ENCODE measurements around the gene ZBTB20.

The ZBTB20 gene

DNA sequence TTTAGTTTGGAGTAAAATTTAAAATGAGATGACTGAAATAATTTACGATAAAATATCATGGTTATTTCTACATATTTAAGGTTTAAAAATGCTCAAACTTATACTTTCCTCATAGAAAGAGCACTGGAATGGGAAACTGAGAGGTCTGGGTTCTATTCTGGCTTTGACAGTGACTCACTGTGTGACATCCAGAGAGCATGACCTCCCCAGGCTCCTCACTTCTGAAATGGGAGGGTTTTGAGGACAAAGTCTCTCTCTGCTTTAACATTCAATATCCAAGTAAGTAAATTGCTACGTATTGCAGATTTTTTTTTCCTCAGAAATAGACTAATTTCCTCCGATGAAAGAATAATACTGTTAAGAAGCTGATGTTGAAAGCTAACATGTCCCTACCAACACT lies 618.6 kb downstream of the ZBTB20 start:
- H3K4me1 ChIP-seq (ENCODE audit: control insufficient read depth, low read depth, low read length), result no peaks in the 10 kb centered on the region
- no peak overlapping the region for H3K23ac ChIP-seq (ENCODE audit: low read length)
- no peak overlapping the region for H3K56ac ChIP-seq (ENCODE audit: low read length)
- H3K9ac ChIP-seq (ENCODE audit: low read length), result no peak overlapping the region
- H3K18ac ChIP-seq (ENCODE audit: low read length), result no peak overlapping the region
- H2BK15ac ChIP-seq (replicated peaks; ENCODE audit: low read depth), result no peak overlapping the region
- H3K36me3 ChIP-seq (ENCODE audit: control insufficient read depth, insufficient read depth, low read length), result no peaks in the 10 kb centered on the region
- no peak overlapping the region for H3K27ac ChIP-seq (ENCODE audit: low read depth, low read length)
- H4K5ac ChIP-seq (ENCODE audit: low read length), result no peak overlapping the region
- no peak overlapping the region for H3K4ac ChIP-seq (ENCODE audit: low read depth, low read length)
- H3K27me3 ChIP-seq (ENCODE audit: insufficient read depth, low read length, poor library complexity), result no peaks in the 10 kb centered on the region
- H3K4me3 ChIP-seq (ENCODE audit: low read length), result no peak overlapping the region
- no peak overlapping the region for H3K4me2 ChIP-seq (ENCODE audit: low read length)
- H4K8ac ChIP-seq (ENCODE audit: low read depth, low read length), result no peak overlapping the region
- H2BK5ac ChIP-seq (ENCODE audit: low read length), result no peak overlapping the region
- no peaks in the 10 kb centered on the region for H3K79me2 ChIP-seq (ENCODE audit: control insufficient read depth, insufficient read depth, low read length)
- DNase-seq, result no peak
- no peaks in the 10 kb centered on the region for H3K79me1 ChIP-seq (ENCODE audit: low read length)
- no peak overlapping the region for H2BK120ac ChIP-seq (ENCODE audit: low read depth, low read length)
- H2AK5ac ChIP-seq (ENCODE audit: low read length), result no peak overlapping the region
- WGBS (ENCODE audit: extremely low coverage, insufficient coverage, low lambda C conversion rate), result no CpG with 5 or more reads among the region's 3 CpGs

DNA sequence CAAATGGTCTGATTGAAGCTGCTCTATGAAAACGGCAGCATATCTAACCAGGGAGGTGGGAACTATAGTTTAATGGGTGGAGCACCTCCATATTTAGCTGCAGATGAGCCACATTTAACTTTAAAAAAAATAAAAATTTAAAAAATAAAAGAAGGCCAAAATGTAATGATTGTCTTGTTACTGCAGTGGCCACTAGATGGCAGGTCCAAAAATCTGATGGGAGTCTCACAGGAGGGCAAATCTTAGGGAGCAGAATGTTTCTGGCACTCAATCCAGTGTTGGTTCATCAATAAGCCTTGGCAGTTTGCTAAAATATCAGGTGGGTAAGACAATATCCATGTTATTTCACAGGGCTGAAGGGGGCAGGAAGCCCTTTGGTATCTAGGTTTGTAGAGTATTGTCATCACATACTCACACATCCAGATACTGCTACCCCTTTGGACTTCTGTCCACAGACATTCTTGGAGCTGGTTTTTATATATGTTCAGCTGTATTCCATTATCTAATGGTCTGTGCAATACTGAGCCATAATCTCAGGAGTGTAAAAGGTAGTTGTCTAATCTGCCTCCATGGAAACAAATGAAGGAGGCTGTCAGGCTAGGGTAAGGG lies 619.9 kb downstream of the ZBTB20 start:
- no peaks in the 10 kb centered on the region for H3K4me1 ChIP-seq (ENCODE audit: control insufficient read depth, low read depth, low read length)
- no peak overlapping the region for H2BK15ac ChIP-seq (replicated peaks; ENCODE audit: low read depth)
- no peaks in the 10 kb centered on the region for H3K27me3 ChIP-seq (ENCODE audit: insufficient read depth, low read length, poor library complexity)
- no peak overlapping the region for H2BK120ac ChIP-seq (ENCODE audit: low read depth, low read length)
- no peak overlapping the region for H2BK5ac ChIP-seq (ENCODE audit: low read length)
- H3K4ac ChIP-seq (ENCODE audit: low read depth, low read length), result no peak overlapping the region
- H3K23ac ChIP-seq (ENCODE audit: low read length), result no peak overlapping the region
- WGBS (ENCODE audit: extremely low coverage, insufficient coverage, low lambda C conversion rate), result no CpG with 5 or more reads among the region's 1 CpG
- no peaks in the 10 kb centered on the region for H3K36me3 ChIP-seq (ENCODE audit: control insufficient read depth, insufficient read depth, low read length)
- no peak overlapping the region for H3K27ac ChIP-seq (ENCODE audit: low read depth, low read length)
- no peak overlapping the region for H4K5ac ChIP-seq (ENCODE audit: low read length)
- H3K79me2 ChIP-seq (ENCODE audit: control insufficient read depth, insufficient read depth, low read length), result no peaks in the 10 kb centered on the region
- no peak for DNase-seq
- no peak overlapping the region for H4K8ac ChIP-seq (ENCODE audit: low read depth, low read length)
- no peak overlapping the region for H3K4me2 ChIP-seq (ENCODE audit: low read length)
- H3K9ac ChIP-seq (ENCODE audit: low read length), result no peak overlapping the region
- no peak overlapping the region for H3K56ac ChIP-seq (ENCODE audit: low read length)
- H3K79me1 ChIP-seq (ENCODE audit: low read length), result no peaks in the 10 kb centered on the region
- H2AK5ac ChIP-seq (ENCODE audit: low read length), result no peak overlapping the region
- H3K4me3 ChIP-seq (ENCODE audit: low read length), result no peak overlapping the region
- no peak overlapping the region for H3K18ac ChIP-seq (ENCODE audit: low read length)

DNA sequence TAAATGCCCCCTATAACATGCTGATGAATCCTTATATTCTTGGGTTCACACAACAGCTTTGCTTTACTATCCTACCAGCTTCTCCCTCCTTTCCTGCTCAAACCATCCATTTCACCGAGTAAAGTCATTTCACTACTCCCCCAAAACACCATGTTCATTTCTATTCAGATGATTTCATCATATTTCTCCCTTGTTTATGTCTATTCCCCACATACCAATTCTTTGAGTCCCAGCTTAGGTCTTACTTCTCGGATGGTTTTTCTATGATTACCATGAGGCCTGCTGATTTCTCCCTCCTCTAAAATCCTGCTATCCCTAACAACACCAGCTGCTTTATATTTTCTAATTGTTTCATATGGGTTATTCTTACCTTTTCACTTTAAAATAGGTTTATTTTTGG lies 621.8 kb downstream of the ZBTB20 start:
- H3K79me1 ChIP-seq (ENCODE audit: low read length), result no peaks in the 10 kb centered on the region
- H2AK5ac ChIP-seq (ENCODE audit: low read length), result no peak overlapping the region
- no peaks in the 10 kb centered on the region for H3K4me1 ChIP-seq (ENCODE audit: control insufficient read depth, low read depth, low read length)
- DNase-seq, result no peak
- no peak overlapping the region for H3K18ac ChIP-seq (ENCODE audit: low read length)
- H3K9ac ChIP-seq (ENCODE audit: low read length), result no peak overlapping the region
- H2BK5ac ChIP-seq (ENCODE audit: low read length), result no peak overlapping the region
- no peak overlapping the region for H3K4ac ChIP-seq (ENCODE audit: low read depth, low read length)
- H3K27me3 ChIP-seq (ENCODE audit: insufficient read depth, low read length, poor library complexity), result no peaks in the 10 kb centered on the region
- no peak overlapping the region for H3K23ac ChIP-seq (ENCODE audit: low read length)
- H4K5ac ChIP-seq (ENCODE audit: low read length), result no peak overlapping the region
- no peak overlapping the region for H3K27ac ChIP-seq (ENCODE audit: low read depth, low read length)
- H2BK120ac ChIP-seq (ENCODE audit: low read depth, low read length), result no peak overlapping the region
- H2BK15ac ChIP-seq (replicated peaks; ENCODE audit: low read depth), result no peak overlapping the region
- no peak overlapping the region for H3K4me2 ChIP-seq (ENCODE audit: low read length)
- H3K4me3 ChIP-seq (ENCODE audit: low read length), result no peak overlapping the region
- no peak overlapping the region for H3K56ac ChIP-seq (ENCODE audit: low read length)
- H4K8ac ChIP-seq (ENCODE audit: low read depth, low read length), result no peak overlapping the region
- WGBS (ENCODE audit: extremely low coverage, insufficient coverage, low lambda C conversion rate), result no CpG with 5 or more reads among the region's 2 CpGs
- H3K36me3 ChIP-seq (ENCODE audit: control insufficient read depth, insufficient read depth, low read length), result no peaks in the 10 kb centered on the region
- H3K79me2 ChIP-seq (ENCODE audit: control insufficient read depth, insufficient read depth, low read length), result no peaks in the 10 kb centered on the region

DNA sequence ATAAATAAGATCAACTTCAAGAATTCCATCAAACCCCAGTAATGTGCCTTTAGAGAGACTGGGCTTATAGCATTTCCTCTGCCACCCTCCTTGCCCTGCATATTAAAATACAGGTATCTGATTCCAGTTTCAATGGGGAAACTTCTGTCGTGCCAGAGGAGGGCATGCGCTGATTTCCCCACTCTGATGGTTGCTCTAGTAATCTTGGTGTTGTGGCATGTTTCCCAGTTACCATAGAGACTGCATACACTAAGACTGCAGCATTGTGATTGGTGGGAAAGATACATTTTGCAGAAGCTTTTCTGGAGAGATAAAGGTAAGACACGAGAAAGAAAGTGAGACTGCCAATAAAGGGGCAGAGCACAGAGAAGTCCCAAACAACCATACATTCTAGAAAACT lies 627.7 kb downstream of the ZBTB20 start:
- Histone ChIP-seq H2BK120ac (ENCODE audit: low read depth, low read length) (no peak overlapping the region), H3K4ac (ENCODE audit: low read depth, low read length) (no peak overlapping the region), H3K27ac (ENCODE audit: low read depth, low read length) (no peak overlapping the region)

DNA sequence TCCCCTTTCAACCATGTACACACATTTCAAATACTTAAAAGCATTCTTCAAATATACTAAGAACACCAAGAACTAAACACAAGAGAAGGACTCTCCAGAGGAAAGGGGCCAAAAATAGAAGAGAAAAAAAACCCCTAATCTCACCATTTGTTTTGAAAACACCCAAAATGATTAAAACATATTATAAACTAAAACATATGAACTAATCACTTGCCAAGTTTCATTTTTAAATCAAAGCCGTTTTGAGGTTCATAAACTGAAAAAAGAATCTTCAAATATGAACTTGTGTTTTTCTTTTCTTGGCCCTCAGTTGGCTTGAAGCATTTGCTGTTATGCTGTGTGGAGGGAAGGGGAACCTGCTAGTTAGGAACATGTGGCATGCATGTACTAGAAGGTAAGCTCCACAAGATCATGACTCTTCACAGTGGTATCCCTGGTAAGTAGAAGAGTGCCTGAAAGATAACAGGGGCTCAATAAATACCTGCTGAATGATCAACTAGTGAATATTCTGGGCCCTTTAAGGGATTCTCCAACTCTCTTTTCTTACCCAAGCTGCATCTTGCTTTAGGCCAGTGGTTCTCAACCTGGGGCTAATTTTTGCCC lies 628.8 kb downstream of the ZBTB20 start:
- peak; percentile 62 for DNase-seq

More for the DNA sequence above, 627.7 kb downstream of the ZBTB20 start:
- Histone ChIP-seq H3K9ac (ENCODE audit: low read length) (no peak overlapping the region), H3K27me3 (ENCODE audit: insufficient read depth, low read length, poor library complexity) (no peaks in the 10 kb centered on the region), H3K79me1 (ENCODE audit: low read length) (no peaks in the 10 kb centered on the region), H3K79me2 (ENCODE audit: control insufficient read depth, insufficient read depth, low read length) (no peaks in the 10 kb centered on the region), H3K4me1 (ENCODE audit: control insufficient read depth, low read depth, low read length) (no peaks in the 10 kb centered on the region), H3K56ac (ENCODE audit: low read length) (no peak overlapping the region), H2BK15ac (replicated peaks; ENCODE audit: low read depth) (no peak overlapping the region), H3K4me2 (ENCODE audit: low read length) (no peak overlapping the region), H4K5ac (ENCODE audit: low read length) (no peak overlapping the region), H2AK5ac (ENCODE audit: low read length) (no peak overlapping the region), H3K18ac (ENCODE audit: low read length) (no peak overlapping the region), H3K36me3 (ENCODE audit: control insufficient read depth, insufficient read depth, low read length) (no peaks in the 10 kb centered on the region), H3K23ac (ENCODE audit: low read length) (no peak overlapping the region), H2BK5ac (ENCODE audit: low read length) (no peak overlapping the region), H4K8ac (ENCODE audit: low read depth, low read length) (no peak overlapping the region), H3K4me3 (ENCODE audit: low read length) (no peak overlapping the region)
- no CpG with 5 or more reads among the region's 3 CpGs for whole genome bisulfite sequencing (ENCODE audit: extremely low coverage, insufficient coverage, low lambda C conversion rate)
- DNase-seq, result peak; percentile 95

DNA sequence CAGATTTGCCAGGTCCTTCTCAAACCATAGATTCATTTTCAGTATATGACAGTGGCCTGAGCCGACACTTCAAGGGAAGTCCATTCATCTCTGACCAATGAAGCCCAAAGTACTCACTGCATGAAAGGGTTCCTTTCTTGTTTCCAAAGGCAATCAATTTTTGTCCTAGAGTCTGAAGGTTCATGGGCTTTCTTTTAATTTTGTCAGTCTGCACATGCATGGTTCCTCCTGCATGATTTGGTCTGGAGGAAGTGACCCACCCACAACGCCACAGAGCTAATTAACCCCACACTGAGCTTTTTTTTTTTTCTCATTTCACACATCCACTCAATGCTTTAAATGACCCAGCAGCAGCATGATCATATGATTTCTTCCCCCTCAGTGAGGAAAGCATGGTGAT lies 636.9 kb downstream of the ZBTB20 start:
- H2AK5ac ChIP-seq (ENCODE audit: low read length), result no peak overlapping the region
- H2BK5ac ChIP-seq (ENCODE audit: low read length), result no peak overlapping the region

More for the DNA sequence above, 628.8 kb downstream of the ZBTB20 start:
- H4K5ac ChIP-seq (ENCODE audit: low read length), result no peak overlapping the region
- H2BK15ac ChIP-seq (replicated peaks; ENCODE audit: low read depth), result no peak overlapping the region
- no peak overlapping the region for H3K9ac ChIP-seq (ENCODE audit: low read length)
- H3K79me2 ChIP-seq (ENCODE audit: control insufficient read depth, insufficient read depth, low read length), result no peaks in the 10 kb centered on the region
- H3K4me2 ChIP-seq (ENCODE audit: low read length), result no peak overlapping the region
- no peaks in the 10 kb centered on the region for H3K4me1 ChIP-seq (ENCODE audit: control insufficient read depth, low read depth, low read length)
- H3K27ac ChIP-seq (ENCODE audit: low read depth, low read length), result no peak overlapping the region
- H3K56ac ChIP-seq (ENCODE audit: low read length), result no peak overlapping the region
- WGBS (ENCODE audit: extremely low coverage, insufficient coverage, low lambda C conversion rate), result no CpG with 5 or more reads among the region's 1 CpG
- no peak overlapping the region for H2BK5ac ChIP-seq (ENCODE audit: low read length)
- no peak overlapping the region for H2AK5ac ChIP-seq (ENCODE audit: low read length)
- H2BK120ac ChIP-seq (ENCODE audit: low read depth, low read length), result no peak overlapping the region
- no peak overlapping the region for H3K4ac ChIP-seq (ENCODE audit: low read depth, low read length)
- no peak overlapping the region for H4K8ac ChIP-seq (ENCODE audit: low read depth, low read length)
- no peak overlapping the region for H3K23ac ChIP-seq (ENCODE audit: low read length)
- H3K36me3 ChIP-seq (ENCODE audit: control insufficient read depth, insufficient read depth, low read length), result no peaks in the 10 kb centered on the region
- no peak overlapping the region for H3K4me3 ChIP-seq (ENCODE audit: low read length)
- H3K18ac ChIP-seq (ENCODE audit: low read length), result no peak overlapping the region
- H3K27me3 ChIP-seq (ENCODE audit: insufficient read depth, low read length, poor library complexity), result no peaks in the 10 kb centered on the region
- no peaks in the 10 kb centered on the region for H3K79me1 ChIP-seq (ENCODE audit: low read length)

More for the DNA sequence above, 636.9 kb downstream of the ZBTB20 start:
- Histone ChIP-seq H3K27me3 (ENCODE audit: insufficient read depth, low read length, poor library complexity) (no peaks in the 10 kb centered on the region), H3K27ac (ENCODE audit: low read depth, low read length) (no peak overlapping the region), H2BK15ac (replicated peaks; ENCODE audit: low read depth) (no peak overlapping the region), H3K4me2 (ENCODE audit: low read length) (no peak overlapping the region), H3K23ac (ENCODE audit: low read length) (no peak overlapping the region), H4K8ac (ENCODE audit: low read depth, low read length) (no peak overlapping the region), H3K18ac (ENCODE audit: low read length) (no peak overlapping the region), H3K79me1 (ENCODE audit: low read length) (no peaks in the 10 kb centered on the region), H4K5ac (ENCODE audit: low read length) (no peak overlapping the region), H3K56ac (ENCODE audit: low read length) (no peak overlapping the region), H3K36me3 (ENCODE audit: control insufficient read depth, insufficient read depth, low read length) (no peaks in the 10 kb centered on the region), H3K79me2 (ENCODE audit: control insufficient read depth, insufficient read depth, low read length) (no peaks in the 10 kb centered on the region), H3K4me1 (ENCODE audit: control insufficient read depth, low read depth, low read length) (peaks cover 5% of the 10 kb centered on the region), H3K4me3 (ENCODE audit: low read length) (no peak overlapping the region), H2BK120ac (ENCODE audit: low read depth, low read length) (peak overlapping the region; percentile 73), H3K4ac (ENCODE audit: low read depth, low read length) (no peak overlapping the region), H3K9ac (ENCODE audit: low read length) (no peak overlapping the region)
- WGBS (ENCODE audit: extremely low coverage, insufficient coverage, low lambda C conversion rate), result no CpG with 5 or more reads among the region's 2 CpGs
- DNase-seq, result no peak
